Activated T-cell treated with anti-CD3 and anti-CD28 coated beads, Interleukin-2, amount 50 U/mL, for 72 hours (primary cell): ENCODE results near the gene MUC5AC. TPM values are rescaled to one million over a fixed set of nuclear protein-coding genes. Genes with fewer than 3 reads are reported as not detected.

Experiments used
- ATAC-seq, 2 donors: fragments of 150-1000 bp; cut with Tn5 transposase; replicated peaks in 1 of 2; 2 replicates each; pipeline ENCODE4 v1.10.0; 2021; ENCODE audit warnings: moderate library complexity in 2 of 2, mild to moderate bottlenecking in 1 of 2
- DNase-seq, 2 donors: peaks; one replicate each; pipeline ENCODE4 v3.0.0; 2021 to 2022; ENCODE audit warnings: mixed read lengths in 1 of 2
- H3K27ac Mint-ChIP-seq: one replicate; pipeline ENCODE4 v1.8.0; 2022; ENCODE audit warnings: mild to moderate bottlenecking, moderate library complexity, mixed read lengths
- H3K27me3 Mint-ChIP-seq: one replicate; pipeline ENCODE4 v1.8.0; 2022; ENCODE audit warnings: low read depth, mixed read lengths
- H3K36me3 Mint-ChIP-seq, 2 donors: one replicate each; pipeline ENCODE4 v1.8.0; 2022; ENCODE audit warnings: mixed read lengths in 2 of 2, mild to moderate bottlenecking in 1 of 2; ENCODE audit not compliant: insufficient read depth in 2 of 2
- H3K4me1 Mint-ChIP-seq: one replicate; pipeline ENCODE4 v1.8.0; 2022; ENCODE audit warnings: low read depth, mixed read lengths
- H3K4me3 Mint-ChIP-seq, 2 donors: one replicate each; pipeline ENCODE4 v1.8.0; 2022; ENCODE audit warnings: mild to moderate bottlenecking in 2 of 2, mixed read lengths in 2 of 2, moderate library complexity in 2 of 2
- H3K9me3 Mint-ChIP-seq, 2 donors: one replicate each; pipeline ENCODE4 v1.8.0; 2022; ENCODE audit warnings: mixed read lengths in 2 of 2
- total RNA-seq, 2 donors: library from RNA; stranded (reverse); gene quantifications; one replicate each; pipeline ENCODE4 v1.2.3, GENCODE V29; 2022

The MUC5AC gene
- total RNA-seq, 2 donors from 2014 or later = not detected

DNA sequence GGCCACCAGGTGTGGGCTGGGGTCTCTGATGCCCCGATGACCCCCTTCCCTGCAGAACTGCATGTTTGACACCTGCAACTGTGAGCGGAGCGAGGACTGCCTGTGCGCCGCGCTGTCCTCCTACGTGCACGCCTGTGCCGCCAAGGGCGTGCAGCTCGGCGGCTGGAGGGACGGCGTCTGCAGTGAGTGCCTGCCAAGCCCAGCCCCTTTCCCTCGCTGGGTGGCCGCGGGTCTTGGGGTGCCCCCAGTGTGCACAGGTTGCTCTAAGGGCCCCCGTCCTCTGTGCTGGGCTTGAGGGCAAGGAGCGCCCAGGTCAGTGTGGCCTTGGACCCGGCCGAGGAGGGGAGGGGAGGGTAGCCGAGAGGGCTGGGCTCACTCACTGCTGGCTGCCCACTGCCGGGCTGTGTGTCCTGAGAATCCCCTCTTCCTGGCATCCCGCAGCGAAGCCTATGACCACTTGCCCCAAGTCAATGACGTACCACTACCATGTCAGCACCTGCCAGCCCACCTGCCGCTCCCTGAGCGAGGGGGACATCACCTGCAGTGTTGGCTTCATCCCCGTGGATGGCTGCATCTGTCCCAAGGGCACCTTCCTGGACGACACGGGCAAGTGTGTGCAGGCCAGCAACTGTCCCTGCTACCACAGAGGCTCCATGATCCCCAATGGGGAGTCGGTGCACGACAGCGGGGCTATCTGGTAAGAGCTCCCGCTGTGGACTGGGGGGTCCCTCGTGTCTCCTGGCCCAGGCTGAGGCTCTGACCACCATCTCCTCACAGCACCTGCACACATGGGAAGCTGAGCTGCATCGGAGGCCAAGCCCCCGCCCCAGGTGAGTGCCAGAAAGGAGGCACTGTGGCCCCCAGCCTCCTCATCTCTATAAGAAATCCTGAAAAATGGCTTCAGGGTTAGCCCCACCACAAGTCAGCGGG lies 17.0 kb downstream of the MUC5AC start:
- ATAC-seq (no peak), DNase-seq (no peak)
- H3K27ac Mint-ChIP-seq = no peak overlapping the region
- H3K27me3 Mint-ChIP-seq = no peaks in the 10 kb centered on the region
- H3K4me3 Mint-ChIP-seq = no peak overlapping the region
- H3K4me1 Mint-ChIP-seq = no peaks in the 10 kb centered on the region
- H3K9me3 Mint-ChIP-seq = peaks cover 11 to 17% of the 10 kb centered on the region in 2 donors
- peaks cover 0 to 10% of the 10 kb centered on the region in 2 donors for H3K36me3 Mint-ChIP-seq

GRCh38 chr11:1175461-1176223 lies 17.9 kb downstream of the MUC5AC start:
- DNase-seq (no peak), ATAC-seq (no peak)
- Mint-ChIP-seq H3K27me3 (no peaks in the 10 kb centered on the region), H3K27ac (no peak overlapping the region), H3K9me3 (peaks cover 11 to 16% of the 10 kb centered on the region in 2 donors), H3K36me3 (peaks cover 0 to 10% of the 10 kb centered on the region in 2 donors), H3K4me3 (no peak overlapping the region), H3K4me1 (no peaks in the 10 kb centered on the region)

GRCh38 chr11:1176224-1177019 lies 18.7 kb downstream of the MUC5AC start:
- no peak for DNase-seq
- Mint-ChIP-seq H3K4me3 (no peak overlapping the region), H3K4me1 (no peaks in the 10 kb centered on the region), H3K36me3 (peaks cover 0 to 6% of the 10 kb centered on the region in 2 donors), H3K9me3 (peaks cover 7 to 10% of the 10 kb centered on the region in 2 donors), H3K27ac (no peak overlapping the region), H3K27me3 (no peaks in the 10 kb centered on the region)
- ATAC-seq = no peak

- DNase-seq = no peak
- H3K4me3 Mint-ChIP-seq = no peak overlapping the region
- H3K4me1 Mint-ChIP-seq = no peaks in the 10 kb centered on the region
- no peak overlapping the region for H3K27ac Mint-ChIP-seq
- H3K27me3 Mint-ChIP-seq = no peaks in the 10 kb centered on the region
- ATAC-seq = no peak
- peaks cover 0 to 4% of the 10 kb centered on the region in 2 donors for H3K36me3 Mint-ChIP-seq
- peaks cover 5 to 7% of the 10 kb centered on the region in 2 donors for H3K9me3 Mint-ChIP-seq
Observed at GRCh38 chr11:1177020-1177770, 19.4 kb downstream of the MUC5AC start.

- Mint-ChIP-seq H3K27ac (no peak overlapping the region), H3K36me3 (peaks cover 0 to 4% of the 10 kb centered on the region in 2 donors), H3K9me3 (peaks cover 5 to 7% of the 10 kb centered on the region in 2 donors), H3K27me3 (no peaks in the 10 kb centered on the region), H3K4me1 (no peaks in the 10 kb centered on the region), H3K4me3 (no peak overlapping the region)
- DNase-seq = no peak
- ATAC-seq = no peak
Observed at GRCh38 chr11:1177771-1178090, 20.0 kb downstream of the MUC5AC start.

- Mint-ChIP-seq H3K36me3 (peaks cover 0 to 4% of the 10 kb centered on the region in 2 donors), H3K27ac (no peak overlapping the region), H3K9me3 (peaks cover 5 to 7% of the 10 kb centered on the region in 2 donors), H3K4me1 (no peaks in the 10 kb centered on the region), H3K27me3 (no peaks in the 10 kb centered on the region), H3K4me3 (no peak overlapping the region)
- no peak for DNase-seq
- no peak for ATAC-seq
Observed at GRCh38 chr11:1178201-1178885, 20.6 kb downstream of the MUC5AC start.

GRCh38 chr11:1178906-1179305 lies 21.2 kb downstream of the MUC5AC start:
- H3K9me3 Mint-ChIP-seq = peaks cover 5 to 7% of the 10 kb centered on the region in 2 donors
- H3K4me3 Mint-ChIP-seq = no peak overlapping the region
- H3K36me3 Mint-ChIP-seq = peaks cover 0 to 4% of the 10 kb centered on the region in 2 donors
- H3K27me3 Mint-ChIP-seq = no peaks in the 10 kb centered on the region
- ATAC-seq (no peak), DNase-seq (no peak)
- H3K4me1 Mint-ChIP-seq = no peaks in the 10 kb centered on the region
- no peak overlapping the region for H3K27ac Mint-ChIP-seq

GRCh38 chr11:1179641-1180040 lies 21.9 kb downstream of the MUC5AC start:
- H3K27ac Mint-ChIP-seq = no peak overlapping the region
- no peak for DNase-seq
- H3K9me3 Mint-ChIP-seq = peaks cover 5 to 7% of the 10 kb centered on the region in 2 donors
- ATAC-seq = no peak
- no peaks in the 10 kb centered on the region for H3K4me1 Mint-ChIP-seq
- no peak overlapping the region for H3K4me3 Mint-ChIP-seq
- no peaks in the 10 kb centered on the region for H3K27me3 Mint-ChIP-seq
- H3K36me3 Mint-ChIP-seq = peaks cover 0 to 4% of the 10 kb centered on the region in 2 donors

DNA sequence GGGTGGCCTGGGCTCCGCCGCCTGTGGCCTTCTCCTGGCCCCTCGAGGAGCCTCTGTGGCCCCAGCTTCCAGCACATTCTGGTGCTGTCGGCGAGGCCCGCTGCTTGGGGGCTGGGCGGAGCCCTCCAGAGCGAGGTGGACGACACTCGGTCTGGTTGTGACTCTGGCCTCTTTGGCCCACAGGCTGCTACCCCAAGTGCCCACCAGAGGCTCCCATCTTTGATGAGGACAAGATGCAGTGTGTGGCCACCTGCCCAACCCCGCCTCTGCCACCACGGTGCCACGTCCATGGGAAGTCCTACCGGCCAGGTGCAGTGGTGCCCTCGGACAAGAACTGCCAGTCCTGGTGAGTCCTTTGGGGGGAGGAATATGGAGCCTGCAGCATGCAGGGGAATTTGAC lies 22.4 kb downstream of the MUC5AC start:
- DNase-seq (no peak), ATAC-seq (no peak)
- Mint-ChIP-seq H3K27me3 (no peaks in the 10 kb centered on the region), H3K4me1 (no peaks in the 10 kb centered on the region), H3K4me3 (no peak overlapping the region), H3K27ac (no peak overlapping the region), H3K36me3 (peaks cover 0 to 4% of the 10 kb centered on the region in 2 donors), H3K9me3 (peaks cover 5 to 7% of the 10 kb centered on the region in 2 donors)

GRCh38 chr11:1180947-1181391 lies 23.2 kb downstream of the MUC5AC start:
- DNase-seq (no peak), ATAC-seq (no peak)
- Mint-ChIP-seq H3K9me3 (no peaks in the 10 kb centered on the region), H3K4me1 (no peaks in the 10 kb centered on the region), H3K27me3 (no peaks in the 10 kb centered on the region), H3K4me3 (no peak overlapping the region), H3K36me3 (no peaks in the 10 kb centered on the region), H3K27ac (no peak overlapping the region)

DNA sequence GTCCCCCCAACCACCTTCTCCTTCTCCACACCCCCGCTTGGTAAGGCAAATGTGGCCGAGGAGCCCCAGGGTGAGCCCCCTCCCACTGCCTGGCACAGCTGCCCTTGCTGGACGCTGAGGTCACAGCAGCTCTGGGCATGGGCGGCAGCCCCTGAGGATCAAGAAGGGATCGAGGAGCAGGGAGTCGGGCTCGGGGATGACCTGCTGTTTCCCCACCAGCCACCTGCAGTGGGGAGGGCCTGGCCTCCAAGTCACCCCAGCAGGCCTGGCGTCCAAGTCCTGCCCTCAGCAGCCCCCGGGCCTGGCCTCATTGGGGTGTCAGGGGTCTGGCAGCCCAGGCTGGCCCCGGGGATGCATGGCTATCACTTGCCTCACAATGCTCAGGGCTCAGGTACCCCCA lies 23.7 kb downstream of the MUC5AC start:
- no peaks in the 10 kb centered on the region for H3K36me3 Mint-ChIP-seq
- no peak overlapping the region for H3K4me3 Mint-ChIP-seq
- H3K27me3 Mint-ChIP-seq = no peaks in the 10 kb centered on the region
- no peaks in the 10 kb centered on the region for H3K4me1 Mint-ChIP-seq
- ATAC-seq (no peak), DNase-seq (no peak)
- H3K27ac Mint-ChIP-seq = no peak overlapping the region
- no peaks in the 10 kb centered on the region for H3K9me3 Mint-ChIP-seq
